Measurements from ENCODE around the gene SON. TPM values are rescaled to one million over a fixed set of nuclear protein-coding genes. Genes with fewer than 3 reads are reported as not detected.
A peak's percentile ranks its signal among the peaks of the same experiment; 100 is the strongest.

The SON gene
- 119 TPM for polyA plus RNA-seq (2013, experiment 1 of 2)
- polyA plus RNA-seq (2013, experiment 2 of 2): 114 TPM

- no peaks in the 10 kb centered on the region for H3K27me3 ChIP-seq (ENCODE audit: insufficient read depth, low read length, poor library complexity)
- H3K4me1 ChIP-seq (ENCODE audit: control insufficient read depth, low read depth, low read length): no peaks in the 10 kb centered on the region
- H3K27ac ChIP-seq (ENCODE audit: low read depth, low read length): peak within 1 kb of the TSS; percentile 99
- peak within 1 kb of the TSS; percentile 97 for H3K56ac ChIP-seq (ENCODE audit: low read length)
- peaks cover 72% of the 10 kb centered on the region for H3K79me2 ChIP-seq (ENCODE audit: control insufficient read depth, insufficient read depth, low read length)
- H3K23ac ChIP-seq (ENCODE audit: low read length): no peak within 1 kb of the TSS
- H2BK15ac ChIP-seq (replicated peaks; ENCODE audit: low read depth): no peak within 1 kb of the TSS
- H3K79me1 ChIP-seq (ENCODE audit: low read length): no peaks in the 10 kb centered on the region
- H4K5ac ChIP-seq (ENCODE audit: low read length): no peak within 1 kb of the TSS
- peak within 1 kb of the TSS; percentile 69 for H3K4me2 ChIP-seq (ENCODE audit: low read length)
- H2AK5ac ChIP-seq (ENCODE audit: low read length): no peak within 1 kb of the TSS
- H3K4me3 ChIP-seq (ENCODE audit: low read length): peak within 1 kb of the TSS; percentile 97
- no peaks in the 10 kb centered on the region for H3K36me3 ChIP-seq (ENCODE audit: control insufficient read depth, insufficient read depth, low read length)
- peak within 1 kb of the TSS; percentile 97 for H3K9ac ChIP-seq (ENCODE audit: low read length)
- DNase-seq: peak; percentile 99
- H3K18ac ChIP-seq (ENCODE audit: low read length): peak within 1 kb of the TSS; percentile 92
- peak within 1 kb of the TSS; percentile 91 for H2BK5ac ChIP-seq (ENCODE audit: low read length)
- peak within 1 kb of the TSS; percentile 93 for H3K4ac ChIP-seq (ENCODE audit: low read depth, low read length)
- no CpG with 5 or more reads among the region's 57 CpGs for WGBS (ENCODE audit: extremely low coverage, insufficient coverage, low lambda C conversion rate)
- no peak within 1 kb of the TSS for H4K8ac ChIP-seq (ENCODE audit: low read depth, low read length)
- H2BK120ac ChIP-seq (ENCODE audit: low read depth, low read length): no peak within 1 kb of the TSS
Observed at GRCh38 chr21:33542640-33543504, at the start of gene SON. TSS of gene SON (plus strand) at chr21:33543038. CDS start at chr21:33543093, 55 bp downstream.

- Histone ChIP-seq H3K4me3 (ENCODE audit: low read length) (no peak overlapping the region), H3K18ac (ENCODE audit: low read length) (no peak overlapping the region), H2AK5ac (ENCODE audit: low read length) (no peak overlapping the region), H3K79me1 (ENCODE audit: low read length) (no peaks in the 10 kb centered on the region), H2BK5ac (ENCODE audit: low read length) (no peak overlapping the region), H4K8ac (ENCODE audit: low read depth, low read length) (no peak overlapping the region), H3K79me2 (ENCODE audit: control insufficient read depth, insufficient read depth, low read length) (no peaks in the 10 kb centered on the region), H2BK15ac (replicated peaks; ENCODE audit: low read depth) (no peak overlapping the region), H4K5ac (ENCODE audit: low read length) (no peak overlapping the region), H2BK120ac (ENCODE audit: low read depth, low read length) (no peak overlapping the region), H3K4me1 (ENCODE audit: control insufficient read depth, low read depth, low read length) (peaks cover 2% of the 10 kb centered on the region), H3K4me2 (ENCODE audit: low read length) (no peak overlapping the region), H3K4ac (ENCODE audit: low read depth, low read length) (no peak overlapping the region), H3K56ac (ENCODE audit: low read length) (no peak overlapping the region), H3K23ac (ENCODE audit: low read length) (no peak overlapping the region), H3K27me3 (ENCODE audit: insufficient read depth, low read length, poor library complexity) (no peaks in the 10 kb centered on the region), H3K36me3 (ENCODE audit: control insufficient read depth, insufficient read depth, low read length) (no peaks in the 10 kb centered on the region), H3K27ac (ENCODE audit: low read depth, low read length) (no peak overlapping the region), H3K9ac (ENCODE audit: low read length) (no peak overlapping the region)
- no CpG with 5 or more reads among the region's 3 CpGs for WGBS (ENCODE audit: extremely low coverage, insufficient coverage, low lambda C conversion rate)
- DNase-seq: no peak
Observed at GRCh38 chr21:33493756-33494155, 49.1 kb upstream of the SON start.

DNA sequence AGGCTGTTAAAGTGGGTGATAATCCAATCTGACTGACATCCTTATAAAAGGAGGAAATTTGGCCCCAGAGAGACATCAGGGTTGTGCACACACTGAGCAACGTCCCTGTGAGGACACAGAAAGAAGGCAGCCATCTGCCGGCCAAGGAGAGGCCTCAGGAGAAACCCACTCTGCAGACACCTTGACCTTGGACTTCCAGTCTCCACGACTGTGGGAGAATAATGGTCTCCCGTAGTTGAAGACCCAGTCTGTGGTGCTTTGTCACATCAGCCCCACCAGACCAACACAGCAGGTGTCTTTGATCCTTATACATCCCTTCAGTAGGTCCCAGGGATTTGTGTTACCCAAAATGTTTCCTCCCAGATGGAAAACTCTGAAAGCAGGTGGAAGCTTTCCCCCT, 47.1 kb upstream of the SON start:
- no peak overlapping the region for H3K27ac ChIP-seq (ENCODE audit: low read depth, low read length)
- WGBS (ENCODE audit: extremely low coverage, insufficient coverage, low lambda C conversion rate): no CpG with 5 or more reads among the region's 4 CpGs
- H3K4me2 ChIP-seq (ENCODE audit: low read length): no peak overlapping the region
- no peaks in the 10 kb centered on the region for H3K79me1 ChIP-seq (ENCODE audit: low read length)
- no peak overlapping the region for H4K5ac ChIP-seq (ENCODE audit: low read length)
- H3K79me2 ChIP-seq (ENCODE audit: control insufficient read depth, insufficient read depth, low read length): no peaks in the 10 kb centered on the region
- H3K9ac ChIP-seq (ENCODE audit: low read length): no peak overlapping the region
- no peak overlapping the region for H2BK15ac ChIP-seq (replicated peaks; ENCODE audit: low read depth)
- no peaks in the 10 kb centered on the region for H3K36me3 ChIP-seq (ENCODE audit: control insufficient read depth, insufficient read depth, low read length)
- H3K23ac ChIP-seq (ENCODE audit: low read length): no peak overlapping the region
- H3K4me1 ChIP-seq (ENCODE audit: control insufficient read depth, low read depth, low read length): peaks cover 2% of the 10 kb centered on the region
- H2BK5ac ChIP-seq (ENCODE audit: low read length): no peak overlapping the region
- no peak overlapping the region for H2AK5ac ChIP-seq (ENCODE audit: low read length)
- DNase-seq: no peak
- no peak overlapping the region for H3K56ac ChIP-seq (ENCODE audit: low read length)
- H3K4ac ChIP-seq (ENCODE audit: low read depth, low read length): no peak overlapping the region
- H3K18ac ChIP-seq (ENCODE audit: low read length): no peak overlapping the region
- no peak overlapping the region for H2BK120ac ChIP-seq (ENCODE audit: low read depth, low read length)
- H3K27me3 ChIP-seq (ENCODE audit: insufficient read depth, low read length, poor library complexity): no peaks in the 10 kb centered on the region
- no peak overlapping the region for H3K4me3 ChIP-seq (ENCODE audit: low read length)
- no peak overlapping the region for H4K8ac ChIP-seq (ENCODE audit: low read depth, low read length)

- DNase-seq: no peak
Observed at GRCh38 chr21:33496345-33496744, 46.5 kb upstream of the SON start.

GRCh38 chr21:33505833-33506232, 37.0 kb upstream of the SON start:
- no peaks in the 10 kb centered on the region for H3K27me3 ChIP-seq (ENCODE audit: insufficient read depth, low read length, poor library complexity)
- no CpG with 5 or more reads among the region's 8 CpGs for WGBS (ENCODE audit: extremely low coverage, insufficient coverage, low lambda C conversion rate)
- H3K4me1 ChIP-seq (ENCODE audit: control insufficient read depth, low read depth, low read length): no peaks in the 10 kb centered on the region
- DNase-seq: no peak
- no peak overlapping the region for H3K9ac ChIP-seq (ENCODE audit: low read length)
- no peak overlapping the region for H3K56ac ChIP-seq (ENCODE audit: low read length)
- no peak overlapping the region for H3K23ac ChIP-seq (ENCODE audit: low read length)
- no peak overlapping the region for H4K5ac ChIP-seq (ENCODE audit: low read length)
- no peak overlapping the region for H2BK5ac ChIP-seq (ENCODE audit: low read length)
- no peak overlapping the region for H3K4me2 ChIP-seq (ENCODE audit: low read length)
- H3K27ac ChIP-seq (ENCODE audit: low read depth, low read length): no peak overlapping the region
- no peak overlapping the region for H2AK5ac ChIP-seq (ENCODE audit: low read length)
- H3K79me1 ChIP-seq (ENCODE audit: low read length): no peaks in the 10 kb centered on the region
- H3K4me3 ChIP-seq (ENCODE audit: low read length): no peak overlapping the region
- H3K79me2 ChIP-seq (ENCODE audit: control insufficient read depth, insufficient read depth, low read length): no peaks in the 10 kb centered on the region
- H3K4ac ChIP-seq (ENCODE audit: low read depth, low read length): no peak overlapping the region
- H2BK15ac ChIP-seq (replicated peaks; ENCODE audit: low read depth): no peak overlapping the region
- no peak overlapping the region for H4K8ac ChIP-seq (ENCODE audit: low read depth, low read length)
- H2BK120ac ChIP-seq (ENCODE audit: low read depth, low read length): no peak overlapping the region
- no peak overlapping the region for H3K18ac ChIP-seq (ENCODE audit: low read length)
- peaks cover 15% of the 10 kb centered on the region for H3K36me3 ChIP-seq (ENCODE audit: control insufficient read depth, insufficient read depth, low read length)

More at GRCh38 chr21:33496345-33496744, 46.5 kb upstream of the SON start:
- WGBS (ENCODE audit: extremely low coverage, insufficient coverage, low lambda C conversion rate): no CpG with 5 or more reads among the region's 7 CpGs
- Histone ChIP-seq H3K56ac (ENCODE audit: low read length) (no peak overlapping the region), H3K4me1 (ENCODE audit: control insufficient read depth, low read depth, low read length) (no peaks in the 10 kb centered on the region), H3K23ac (ENCODE audit: low read length) (no peak overlapping the region), H2AK5ac (ENCODE audit: low read length) (no peak overlapping the region), H3K4me2 (ENCODE audit: low read length) (no peak overlapping the region), H3K27me3 (ENCODE audit: insufficient read depth, low read length, poor library complexity) (no peaks in the 10 kb centered on the region), H2BK120ac (ENCODE audit: low read depth, low read length) (no peak overlapping the region), H3K36me3 (ENCODE audit: control insufficient read depth, insufficient read depth, low read length) (no peaks in the 10 kb centered on the region), H4K8ac (ENCODE audit: low read depth, low read length) (no peak overlapping the region), H3K9ac (ENCODE audit: low read length) (no peak overlapping the region), H3K27ac (ENCODE audit: low read depth, low read length) (no peak overlapping the region), H2BK5ac (ENCODE audit: low read length) (no peak overlapping the region), H3K79me2 (ENCODE audit: control insufficient read depth, insufficient read depth, low read length) (no peaks in the 10 kb centered on the region), H3K4ac (ENCODE audit: low read depth, low read length) (no peak overlapping the region), H2BK15ac (replicated peaks; ENCODE audit: low read depth) (no peak overlapping the region), H4K5ac (ENCODE audit: low read length) (no peak overlapping the region), H3K4me3 (ENCODE audit: low read length) (no peak overlapping the region), H3K79me1 (ENCODE audit: low read length) (no peaks in the 10 kb centered on the region), H3K18ac (ENCODE audit: low read length) (no peak overlapping the region)

All from mesendoderm (in vitro differentiated cells).